T1000 (cell line): ENCODE measurements around the gene RGS11.
"Not testable (repeated sequence)": the region's sequence is repeated elsewhere in the genome, so short reads cannot be mapped to it uniquely, and the experiment has no call there.

Experiments used
- DNase-seq: peaks from one replicate; lab custom pipeline; 2025; ENCODE audit warnings: mixed read lengths; lab: John Stamatoyannopoulos, UW

The RGS11 gene

DNA sequence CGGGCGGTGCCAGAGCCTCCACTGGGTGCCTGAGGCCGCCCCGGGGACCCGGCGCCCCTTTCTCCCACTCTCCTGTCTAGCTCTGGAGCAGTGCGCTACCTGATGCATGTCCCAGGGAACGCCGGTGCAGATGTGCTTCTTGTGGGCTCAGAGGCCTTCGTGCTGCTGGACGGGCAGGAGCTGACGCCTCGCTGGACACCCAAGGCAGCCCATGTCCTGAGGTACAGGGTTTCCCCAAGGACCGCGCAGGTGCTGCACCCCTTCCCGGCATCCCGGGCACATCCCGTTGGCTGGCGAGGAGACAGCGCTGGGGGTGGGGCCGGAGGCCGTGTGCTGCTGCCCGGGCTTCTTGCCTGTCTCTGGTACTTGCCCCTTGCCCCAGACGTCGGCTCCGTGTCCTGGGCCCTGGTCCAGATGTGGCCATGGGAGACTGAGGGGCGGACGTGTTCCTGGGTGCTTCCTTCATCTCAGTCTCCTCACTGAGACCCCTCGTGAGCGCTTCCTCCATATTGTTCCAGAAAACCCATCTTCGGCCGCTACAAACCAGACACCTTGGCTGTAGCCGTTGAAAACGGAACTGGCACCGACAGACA lies 12.5 kb downstream of the RGS11 start:
- DNase-seq: no peak

DNA sequence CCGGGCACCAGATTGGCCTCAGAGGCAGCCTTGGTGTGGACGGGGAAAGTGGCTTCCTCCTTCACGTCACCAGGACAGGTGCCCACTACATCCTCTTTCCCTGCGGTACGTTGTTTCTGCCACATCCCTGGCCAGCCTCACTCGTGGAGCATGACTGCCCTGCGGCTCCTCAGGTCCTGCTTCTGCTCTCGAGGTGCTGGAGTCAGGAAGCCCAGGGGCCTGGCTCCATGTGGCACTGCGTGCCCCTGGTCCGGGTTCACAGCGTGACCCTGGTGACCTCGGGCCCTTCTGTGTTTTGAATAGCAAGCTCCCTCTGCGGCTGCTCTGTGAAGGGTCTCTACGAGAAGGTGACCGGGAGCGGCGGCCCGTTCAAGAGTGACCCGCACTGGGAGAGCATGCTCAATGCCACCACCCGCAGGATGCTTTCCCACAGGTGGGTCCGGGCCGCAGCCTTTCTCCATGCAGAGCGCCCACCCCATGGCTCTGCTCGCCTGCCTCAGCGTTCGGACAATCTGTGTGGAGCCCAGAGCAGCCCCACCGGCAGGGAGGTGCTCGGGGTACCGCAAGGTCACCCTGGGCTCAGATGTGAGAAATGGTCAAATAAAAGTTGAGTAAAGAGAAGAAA lies 13.5 kb downstream of the RGS11 start:
- DNase-seq: no peak

DNA sequence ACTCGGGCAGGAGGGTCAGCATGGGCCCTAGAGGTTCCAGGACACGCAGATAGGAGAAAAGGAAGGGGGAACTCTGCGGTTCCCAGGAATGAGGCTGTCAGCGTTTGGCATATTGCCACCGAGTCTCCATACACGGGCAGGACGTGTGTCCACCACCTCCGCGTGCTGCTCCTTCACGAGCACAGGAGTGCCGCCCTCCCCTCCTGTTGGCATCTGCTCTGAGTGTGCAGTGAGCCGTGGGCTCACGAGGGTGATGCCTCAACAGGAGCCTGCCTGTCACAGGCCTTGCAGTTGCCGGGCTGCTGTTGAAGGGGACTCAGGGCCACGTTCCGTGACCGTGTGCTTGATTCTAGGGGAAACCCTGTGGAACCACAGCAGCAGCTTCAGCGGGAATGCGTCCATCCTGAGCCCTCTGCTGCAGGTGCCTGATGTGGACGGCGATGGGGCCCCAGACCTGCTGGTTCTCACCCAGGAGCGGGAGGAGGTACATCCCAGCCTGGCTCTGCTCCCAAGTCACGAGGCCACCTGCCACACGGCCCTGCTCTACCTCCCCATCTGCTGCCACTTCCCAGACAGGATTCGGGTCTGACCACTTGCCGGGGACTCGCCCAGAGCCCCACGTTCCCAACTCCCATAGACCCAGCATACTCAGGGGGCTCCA lies 14.6 kb downstream of the RGS11 start:
- no peak for DNase-seq

DNA sequence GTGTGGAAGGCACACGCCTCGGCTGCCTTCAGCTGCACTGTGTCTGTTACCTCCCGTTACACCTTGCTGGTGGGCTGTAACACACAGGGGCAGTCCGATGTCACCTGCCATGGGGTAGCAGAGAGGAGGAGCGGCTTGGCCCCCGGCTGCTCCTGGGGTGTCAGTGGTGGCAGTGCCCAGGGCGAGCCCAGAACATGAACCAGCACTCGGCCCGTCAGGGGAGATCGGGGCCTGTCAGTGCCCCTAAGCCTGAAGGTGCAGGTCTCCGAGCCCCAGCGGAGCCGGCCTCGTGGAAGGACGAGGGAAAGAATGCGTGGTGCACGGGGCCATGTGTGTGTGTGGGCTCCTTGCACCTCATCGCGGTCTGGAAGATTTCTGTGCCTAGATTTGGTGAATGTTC lies 15.4 kb downstream of the RGS11 start:
- DNase-seq: no peak

DNA sequence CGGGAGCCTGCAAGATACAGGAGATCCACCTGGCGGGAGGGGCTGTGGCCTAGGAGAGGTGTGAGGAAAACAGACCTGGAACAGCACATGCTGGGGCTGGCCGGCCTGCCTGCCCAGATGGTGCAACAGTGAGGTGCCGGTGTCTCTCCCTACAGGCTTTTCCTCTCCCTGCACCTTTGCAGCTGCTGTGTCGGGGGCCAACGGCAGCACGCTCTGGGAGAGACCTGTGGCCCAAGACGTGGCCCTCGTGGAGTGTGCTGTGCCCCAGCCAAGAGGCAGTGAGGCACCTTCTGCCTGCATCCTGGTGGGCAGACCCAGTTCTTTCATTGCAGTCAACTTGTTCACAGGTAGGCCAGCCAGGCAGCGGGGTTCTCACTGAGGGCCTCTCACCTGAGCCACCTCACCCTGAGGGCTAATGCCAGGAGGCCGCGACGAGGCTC lies 15.9 kb downstream of the RGS11 start:
- DNase-seq: no peak

DNA sequence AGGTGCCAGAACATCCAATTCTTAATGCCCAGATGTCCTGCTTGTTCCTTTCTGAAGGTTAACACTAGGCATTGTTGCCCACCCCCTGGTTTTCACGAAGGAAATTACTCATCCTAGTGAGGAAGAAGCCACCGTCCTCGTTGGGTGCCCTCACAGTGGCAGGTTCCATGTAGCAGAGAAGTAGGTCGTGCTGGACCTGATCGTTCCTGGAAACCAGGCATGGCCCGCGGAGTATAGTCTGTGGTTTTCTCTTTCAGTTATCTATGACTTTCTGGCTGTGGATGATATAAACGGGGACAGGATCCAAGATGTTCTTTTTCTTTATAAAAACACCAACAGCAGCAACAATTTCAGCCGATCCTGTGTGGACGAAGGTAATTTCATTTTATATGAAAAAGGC lies 16.5 kb downstream of the RGS11 start:
- DNase-seq: no peak

DNA sequence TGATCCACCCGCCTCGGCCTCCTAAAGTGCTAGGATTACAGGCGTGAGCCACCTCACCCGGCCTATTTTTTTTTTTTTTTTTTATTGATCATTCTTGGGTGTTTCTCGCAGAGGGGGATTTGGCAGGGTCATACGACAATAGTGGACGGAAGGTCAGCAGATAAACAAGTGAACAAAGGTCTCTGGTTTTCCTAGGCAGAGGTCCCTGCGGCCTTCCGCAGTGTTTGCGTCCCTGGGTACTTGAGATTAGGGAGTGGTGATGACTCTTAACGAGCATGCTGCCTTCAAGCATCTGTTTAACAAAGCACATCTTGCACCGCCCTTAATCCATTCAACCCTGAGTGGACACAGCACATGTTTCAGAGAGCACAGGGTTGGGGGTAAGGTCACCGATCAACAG lies 17.7 kb downstream of the RGS11 start:
- DNase-seq: not testable (repeated sequence)

DNA sequence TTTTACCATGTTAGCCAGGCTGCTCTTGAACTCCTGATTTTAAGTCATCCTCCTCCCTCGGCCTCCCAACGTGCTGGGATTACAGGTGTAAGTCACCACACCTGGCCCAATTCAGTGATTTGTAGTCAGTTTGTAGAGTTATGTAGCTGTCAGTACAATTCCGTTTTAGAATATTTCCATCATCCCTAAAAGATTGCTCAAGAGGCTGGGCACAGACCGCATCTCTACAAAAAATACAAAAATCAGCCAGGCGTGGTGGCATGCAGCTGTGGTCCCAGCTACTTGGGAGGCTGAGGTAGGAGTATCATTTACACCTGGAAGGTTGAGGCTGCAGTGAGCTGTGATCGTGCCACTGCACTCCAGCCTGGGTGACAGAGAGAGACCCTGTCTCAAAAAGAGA lies 20.6 kb downstream of the RGS11 start:
- DNase-seq: no peak

DNA sequence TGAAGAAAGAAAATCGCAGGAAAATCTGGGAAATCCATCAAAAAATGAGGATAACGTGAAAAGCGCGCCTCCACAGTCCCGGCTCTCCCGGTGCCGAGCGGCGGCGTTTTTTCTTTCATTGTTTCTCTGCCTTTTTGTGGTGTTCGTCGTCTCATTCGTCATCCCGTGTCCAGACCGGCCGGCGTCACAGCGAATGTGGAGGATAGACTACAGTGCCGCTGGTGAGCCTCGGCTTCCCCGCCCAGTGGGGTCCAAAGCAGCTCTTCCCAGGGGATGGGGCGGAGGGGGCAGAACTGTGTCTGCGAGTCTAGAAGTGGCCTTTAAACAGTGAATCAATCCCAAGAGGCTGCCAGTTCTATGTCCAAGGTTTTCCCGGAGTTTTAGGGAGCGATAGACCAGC lies 21.3 kb downstream of the RGS11 start:
- no peak for DNase-seq

DNA sequence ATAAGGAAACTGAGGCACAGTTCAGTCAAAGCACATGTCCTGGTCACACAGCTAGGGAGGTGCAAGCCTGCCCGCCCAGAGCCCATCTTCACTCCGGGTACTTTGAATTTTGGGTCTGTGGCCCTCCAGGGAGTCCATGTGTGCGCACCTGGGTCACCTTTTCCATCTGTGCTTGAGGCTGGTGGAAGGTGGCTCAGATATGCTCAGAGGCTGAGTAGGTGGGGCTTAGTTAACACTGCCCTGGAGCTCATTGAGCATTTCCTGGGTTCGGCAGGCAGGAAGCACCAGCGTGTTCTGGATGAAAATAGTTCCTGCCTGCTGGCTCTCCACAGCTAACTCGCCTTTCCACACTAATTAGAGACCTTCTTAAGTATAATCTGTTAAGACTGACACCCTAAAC lies 21.9 kb downstream of the RGS11 start:
- no peak for DNase-seq

DNA sequence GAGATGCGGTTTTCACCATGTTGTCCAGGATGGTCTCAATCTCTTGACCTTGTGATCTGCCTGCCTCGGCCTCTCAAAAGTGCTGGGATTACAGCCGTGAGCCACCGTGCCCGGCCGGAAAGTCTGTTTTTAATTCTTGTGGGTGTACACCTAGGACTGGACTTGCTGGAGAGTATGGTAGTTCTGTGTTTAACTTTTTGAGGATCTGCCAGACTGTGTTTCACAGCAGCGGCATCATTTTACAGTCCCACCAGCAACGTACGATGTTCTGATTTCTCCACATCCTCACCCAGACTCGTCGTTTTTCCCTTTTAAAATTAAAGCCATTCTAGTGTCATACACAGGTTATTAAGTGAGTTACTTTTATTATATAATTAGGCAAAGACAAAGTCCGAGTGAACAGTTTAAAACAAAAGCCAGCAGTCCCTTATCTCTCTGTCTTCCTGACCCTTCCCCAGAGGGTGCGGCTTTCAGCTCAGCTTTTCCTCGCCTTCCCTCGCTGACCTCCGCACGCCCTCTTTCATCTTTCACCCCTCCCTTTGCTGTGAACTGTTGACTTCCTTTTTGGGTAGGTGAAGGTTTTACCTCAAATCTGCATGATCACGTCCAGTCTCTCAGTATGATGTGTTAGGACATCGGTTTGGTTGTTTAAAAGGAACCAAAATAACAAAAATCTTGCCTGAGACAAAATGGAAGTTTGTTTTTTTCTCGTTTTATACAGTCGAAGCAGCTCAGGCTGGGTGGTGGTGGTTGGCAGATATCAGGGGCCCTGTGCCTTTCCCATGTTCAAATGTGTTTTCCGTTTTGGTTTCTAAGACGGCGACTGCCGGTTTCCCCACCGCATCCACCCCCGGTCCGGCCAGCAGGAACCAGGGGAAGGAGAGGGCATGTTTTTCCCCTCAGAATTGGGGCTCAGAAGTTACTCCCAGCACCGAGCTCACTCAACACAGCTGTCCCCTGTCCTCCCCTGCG lies 23.1 kb downstream of the RGS11 start:
- DNase-seq: no peak

DNA sequence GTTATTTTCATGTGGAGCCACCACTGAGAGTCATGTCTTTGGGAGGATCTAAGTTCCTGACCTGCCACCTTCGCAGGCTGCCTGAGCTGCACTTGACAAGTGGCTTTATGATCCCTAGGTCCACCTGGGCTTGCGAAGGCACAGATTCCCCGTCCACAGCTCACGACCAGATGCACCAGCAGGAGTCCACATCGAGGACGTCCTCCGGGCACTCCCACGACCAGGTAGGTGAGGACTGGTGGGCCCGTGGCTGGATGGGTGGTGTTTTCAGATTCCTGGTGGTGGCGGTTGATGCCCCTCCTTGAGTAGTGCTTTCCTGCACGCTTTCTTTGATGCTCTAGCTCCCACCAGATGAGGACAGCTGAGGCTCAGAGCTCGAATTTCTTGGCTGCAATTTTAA lies 26.3 kb downstream of the RGS11 start:
- no peak for DNase-seq

DNA sequence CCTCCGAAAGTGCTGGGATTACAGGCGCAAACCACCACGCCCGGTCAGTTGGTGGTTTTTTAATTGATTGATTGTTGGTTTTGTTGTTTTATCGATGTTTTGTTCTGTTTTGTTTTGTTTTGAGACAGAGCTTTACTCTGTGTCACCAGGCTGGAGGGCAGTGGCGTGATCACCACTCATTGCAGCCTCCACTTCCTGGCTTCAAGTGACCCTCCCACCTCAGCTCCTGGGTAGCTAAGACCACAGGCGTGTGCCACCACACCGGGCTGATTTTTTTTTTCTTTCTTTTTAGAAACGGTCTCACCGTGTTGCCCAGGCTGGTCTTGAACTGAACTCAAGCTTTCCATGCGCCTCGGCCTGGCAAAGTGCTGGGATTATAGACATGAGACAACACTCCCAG lies 28.7 kb downstream of the RGS11 start:
- no peak for DNase-seq

DNA sequence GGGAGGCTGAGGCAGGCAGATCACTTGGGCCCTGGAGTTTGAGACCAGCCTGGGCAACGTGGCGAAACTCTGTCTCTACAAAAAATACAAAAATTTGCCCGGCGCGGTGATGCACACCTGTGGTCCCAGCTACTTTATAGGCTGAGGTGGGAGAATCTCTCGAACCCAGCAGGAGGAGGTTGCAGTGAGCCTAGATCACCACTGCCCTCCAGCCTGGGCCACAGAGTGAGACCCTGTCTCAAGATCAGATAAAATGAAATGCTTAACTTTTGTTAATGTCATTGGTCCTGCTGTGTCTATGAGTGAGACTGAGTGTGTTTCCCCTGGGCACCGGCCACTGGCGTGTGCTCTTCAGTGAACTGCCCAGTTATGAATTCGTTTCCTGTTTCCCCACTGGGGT lies 30.6 kb downstream of the RGS11 start:
- no peak for DNase-seq

DNA sequence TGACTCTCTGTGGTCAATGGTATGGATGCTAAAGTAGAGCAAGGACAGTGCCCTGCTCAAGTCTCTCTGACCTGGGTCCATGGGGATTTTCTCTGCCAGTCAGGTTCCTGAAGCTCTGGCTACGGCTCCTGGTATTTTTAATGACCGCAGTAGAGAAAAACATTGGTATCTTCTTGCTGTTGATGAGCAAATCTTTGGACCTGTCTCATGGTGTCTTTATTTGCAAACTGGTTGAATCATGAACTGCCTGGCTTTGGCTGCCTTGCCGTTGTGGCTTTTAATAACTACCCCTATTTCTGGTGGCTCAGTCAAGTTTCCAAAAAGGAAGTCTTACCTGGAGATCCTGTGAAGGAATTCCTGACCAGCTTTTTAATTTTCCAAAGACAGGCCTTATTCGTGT lies 32.4 kb downstream of the RGS11 start:
- DNase-seq: no peak

DNA sequence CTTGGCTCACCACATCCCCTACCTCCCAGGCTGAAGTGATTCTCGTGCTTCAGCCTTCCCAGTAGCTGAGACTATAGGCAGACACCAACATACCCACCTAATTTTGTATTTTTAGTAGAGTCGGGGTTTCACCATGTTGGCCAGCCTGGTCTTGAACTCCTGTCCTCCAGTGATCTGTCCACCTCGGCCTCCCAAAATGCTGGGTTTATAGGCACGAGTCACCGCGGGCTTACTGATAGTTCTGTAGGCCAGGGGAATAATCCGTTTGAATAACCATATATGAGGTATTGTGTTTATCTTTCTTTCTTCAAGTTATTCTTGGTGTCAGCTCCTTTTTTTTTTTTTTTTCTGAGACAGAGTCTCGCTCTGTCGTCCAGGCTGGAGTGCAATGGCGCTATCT lies 33.5 kb downstream of the RGS11 start:
- DNase-seq: no peak

DNA sequence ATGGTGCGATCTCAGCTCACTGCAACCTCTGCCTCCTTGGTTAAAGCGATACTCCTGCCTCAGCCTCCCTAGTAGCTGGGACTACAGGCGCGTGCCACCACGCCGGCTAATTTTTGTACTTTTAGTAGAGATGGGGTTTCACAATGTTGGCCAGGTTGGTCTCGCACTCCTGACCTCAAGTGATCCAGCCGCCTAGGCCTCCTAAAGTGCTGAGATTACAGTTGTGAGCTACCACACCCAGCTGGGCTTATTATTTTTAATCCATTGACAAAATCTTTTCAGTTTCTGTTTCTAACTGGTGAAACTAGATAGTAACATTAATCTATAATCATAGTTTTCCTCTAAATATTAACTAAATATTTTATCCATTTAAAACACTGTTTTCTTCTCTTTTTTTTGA lies 35.2 kb downstream of the RGS11 start:
- DNase-seq: no peak

DNA sequence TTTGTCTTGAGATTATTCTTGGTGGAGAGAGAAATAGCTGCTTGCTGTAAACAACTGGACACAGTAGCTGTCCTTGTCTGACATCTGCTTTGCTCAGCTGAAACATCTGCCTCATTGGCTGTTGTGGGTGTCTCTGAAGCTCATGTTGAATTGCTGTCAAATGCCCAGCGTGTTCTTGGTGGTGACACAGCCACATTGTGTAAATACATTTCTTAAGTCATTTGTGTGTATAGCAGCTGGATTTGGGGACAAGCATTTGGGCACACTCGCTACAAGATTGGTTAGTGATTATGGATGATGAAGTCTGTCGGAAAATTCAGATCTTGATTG lies 35.8 kb downstream of the RGS11 start:
- DNase-seq: no peak

DNA sequence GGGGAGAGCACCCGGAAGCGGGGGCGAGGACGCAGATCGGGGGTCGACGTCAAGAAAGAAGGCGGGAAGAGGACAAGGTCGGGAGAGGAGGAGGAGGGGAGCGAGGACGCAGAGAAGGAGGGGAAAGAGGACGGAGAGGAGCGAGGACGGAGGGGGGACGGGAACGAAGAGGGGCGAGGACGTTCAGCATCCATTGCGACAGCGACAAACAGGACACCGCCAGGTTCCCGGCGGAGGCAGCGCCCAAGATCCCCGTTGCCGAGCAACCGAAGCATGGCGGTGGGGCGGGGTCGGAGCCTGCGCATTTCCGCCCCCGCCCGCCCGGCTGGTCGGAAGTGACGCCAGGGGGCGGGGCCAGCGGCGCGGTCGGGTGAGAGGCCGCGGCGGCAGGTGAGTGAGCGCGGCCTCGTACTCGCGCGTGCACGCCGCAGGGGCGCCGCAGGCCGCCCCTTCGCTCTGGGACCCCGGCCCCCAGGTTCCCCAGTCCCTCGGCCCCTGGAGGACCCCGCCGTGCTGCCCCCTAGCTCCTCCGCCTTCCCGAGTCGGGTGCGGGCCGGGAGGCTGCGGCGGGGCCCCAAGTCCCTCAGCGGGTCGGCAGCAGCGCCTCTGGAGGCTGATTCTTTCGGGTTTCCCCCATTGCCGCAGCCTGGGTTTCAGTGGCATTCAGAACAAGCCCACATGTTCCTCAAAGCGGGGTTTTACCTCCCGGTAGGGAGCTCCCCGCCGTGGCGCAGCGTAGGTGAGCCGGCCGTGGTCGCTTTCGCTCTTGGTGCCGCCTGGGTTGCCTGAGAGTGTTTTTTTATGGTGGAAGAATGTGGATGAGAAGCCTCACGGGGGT lies 41.1 kb downstream of the RGS11 start, which contains the start of gene FAM234A:
Gene FAM234A (plus strand): TSS at position 354 of the 838 bp plus-strand sequence. CDS start 19,593 bp downstream, outside the sequence.
- peak; percentile 86 for DNase-seq

DNA sequence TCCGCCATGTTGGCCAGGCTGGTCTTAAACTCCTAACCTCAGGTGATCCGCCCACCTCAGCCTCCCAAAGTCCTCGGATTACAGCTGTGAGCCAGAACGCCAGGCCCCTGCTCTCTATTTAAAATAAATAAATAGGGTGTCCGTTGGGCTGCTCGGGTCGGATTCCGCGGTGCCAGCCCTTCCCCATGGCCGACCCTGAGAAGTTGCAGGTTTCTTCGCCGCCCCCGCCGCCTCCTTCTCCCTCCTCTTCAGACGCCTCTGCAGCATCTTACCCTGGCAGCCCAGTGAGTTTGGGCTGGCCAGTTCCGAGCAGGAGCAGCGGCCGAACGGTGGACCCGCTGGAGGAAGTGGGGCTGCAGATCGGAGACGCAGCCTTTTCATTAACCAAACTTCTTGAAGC lies 44.8 kb downstream of the RGS11 start:
- no peak for DNase-seq

DNA sequence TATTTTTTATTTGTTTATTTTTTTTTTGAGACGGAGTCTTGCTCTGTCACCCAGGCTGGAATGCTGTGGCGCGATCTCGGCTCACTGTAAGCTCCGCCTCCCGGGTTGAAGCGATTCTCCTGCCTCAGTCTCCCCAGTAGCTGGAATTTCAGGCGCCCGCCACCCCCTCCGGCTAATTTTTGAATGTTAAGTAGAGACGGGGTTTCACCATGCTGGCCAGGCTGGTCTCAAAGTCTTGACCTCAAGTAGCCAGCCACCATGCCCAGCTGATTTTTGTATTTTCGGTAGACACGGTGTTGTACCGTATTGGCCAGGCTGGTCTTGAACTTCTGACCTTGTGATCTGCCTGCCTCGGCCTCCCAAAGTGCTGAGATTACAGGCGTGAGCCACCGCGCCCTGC lies 45.4 kb downstream of the RGS11 start:
- DNase-seq: not testable (repeated sequence)
